GM10847 (cell line): Measurements from ENCODE around the gene PDPK1.

Source experiments
- POLR2A ChIP-seq: IDR thresholded peaks from 2 replicates; pipeline ENCODE4 v1.6.1; 2011; ENCODE audit not compliant: insufficient read length; ENCODE audit errors: extremely low read depth

PDPK1 gene

DNA sequence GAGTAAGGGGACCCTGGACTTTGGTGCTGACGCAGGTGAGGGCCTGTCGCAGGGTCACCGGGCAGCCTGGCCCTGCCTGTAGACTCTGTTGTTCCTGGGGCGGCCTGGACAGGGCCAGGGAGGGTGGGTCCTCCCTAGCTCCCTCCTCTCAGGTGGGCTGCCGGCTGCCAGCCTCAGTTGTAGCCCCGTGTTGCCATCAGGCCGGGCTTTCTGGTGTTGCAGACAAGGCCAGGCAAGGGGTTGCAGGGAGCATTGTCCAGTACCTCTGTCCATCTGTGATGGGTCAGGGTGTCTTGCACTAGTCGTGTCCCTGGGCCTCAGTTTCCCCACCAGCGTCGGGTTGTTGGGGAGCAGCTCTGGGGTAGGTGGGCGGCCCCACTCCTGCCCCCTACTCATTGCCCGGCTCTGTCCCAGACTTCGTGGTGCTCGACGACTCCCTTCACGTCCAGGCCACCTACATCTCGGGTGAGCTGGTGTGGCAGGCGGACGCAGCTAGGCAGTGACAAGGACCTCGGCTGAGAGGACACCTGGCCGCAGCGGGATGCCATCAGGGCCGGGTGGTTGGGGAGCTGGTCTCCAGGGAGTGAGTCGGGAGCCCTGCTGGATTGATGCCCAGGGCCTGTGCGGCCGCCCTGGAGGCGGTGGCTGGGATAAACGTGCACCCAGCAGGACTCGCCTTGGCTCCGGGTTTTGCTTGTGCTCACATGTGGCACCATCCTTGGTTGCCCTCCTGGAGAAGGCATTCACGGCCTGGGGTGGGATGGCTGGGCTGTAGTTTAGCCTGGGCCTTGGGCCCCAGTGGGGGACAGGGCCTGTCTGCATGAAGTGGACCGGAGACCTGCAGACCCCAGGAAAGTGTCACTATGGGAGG, 8.5 kb upstream of the PDPK1 start:
- no peak for TF ChIP-seq POLR2A

DNA sequence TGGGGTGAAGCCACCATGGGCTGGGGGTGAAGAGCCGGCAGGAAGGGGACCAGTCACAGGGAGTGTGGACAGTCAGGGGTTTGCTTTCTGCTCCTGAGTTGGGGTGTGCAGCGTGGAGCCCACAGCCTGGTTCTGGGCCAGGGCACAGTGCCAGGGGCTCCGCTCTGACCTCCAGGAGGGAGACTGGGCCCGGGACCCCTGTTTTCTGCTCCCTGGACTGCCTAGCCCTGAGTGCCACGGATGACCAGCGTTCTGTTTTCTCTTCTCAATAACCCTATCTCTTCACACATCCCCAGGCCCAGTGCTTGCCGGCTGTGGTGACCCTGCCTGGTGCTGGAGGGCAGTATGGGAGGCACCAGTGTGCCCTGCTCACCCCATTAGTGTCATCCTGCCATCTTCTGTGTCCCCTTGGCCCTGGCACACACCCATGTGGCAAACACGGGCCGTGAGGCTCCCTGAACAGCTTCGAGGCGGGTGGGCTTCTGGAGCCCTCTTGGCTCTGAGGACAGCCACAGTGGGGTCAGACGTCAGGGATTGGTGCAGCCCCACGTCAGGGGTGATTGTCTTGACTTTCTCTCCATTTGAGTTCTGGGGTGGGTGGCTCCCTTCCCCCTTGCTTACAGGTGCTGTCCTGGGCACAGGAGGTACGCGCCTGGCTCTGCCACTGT, 7.7 kb upstream of the PDPK1 start:
- TF ChIP-seq POLR2A = no peak

DNA sequence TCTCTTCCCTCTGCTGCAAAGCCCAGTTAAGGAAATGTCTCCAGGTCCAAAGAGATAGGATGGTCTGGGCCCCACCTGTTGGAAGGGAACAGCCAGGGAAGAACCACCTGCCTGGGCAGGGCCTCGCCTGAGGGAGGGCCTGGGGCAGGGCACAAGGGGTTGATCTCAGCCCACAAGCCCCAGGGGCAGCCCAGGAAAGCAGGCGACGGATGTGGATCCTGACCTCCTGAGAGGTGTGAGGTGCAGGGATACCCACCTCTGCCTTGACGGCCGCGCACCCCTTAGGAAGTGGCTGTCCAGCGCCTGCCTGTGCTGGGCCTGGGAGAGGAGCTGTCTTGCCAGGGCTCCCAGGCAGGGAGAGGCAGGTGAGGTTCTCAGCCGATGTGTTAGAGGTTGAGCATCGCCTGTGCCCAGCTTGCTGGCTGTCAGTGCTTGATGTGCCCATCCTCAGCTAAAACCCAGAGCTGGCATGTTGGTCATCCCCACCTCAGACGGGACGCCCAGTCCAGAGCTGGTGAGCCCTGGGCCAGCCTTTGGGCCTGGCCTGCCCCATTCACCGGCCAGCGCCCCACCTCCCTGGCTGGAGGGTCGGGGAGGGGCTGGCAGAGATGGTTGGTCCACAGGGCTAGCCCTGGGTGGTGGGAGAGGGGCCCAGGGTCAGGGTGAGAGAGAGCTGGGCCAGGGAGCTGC, 7.0 kb upstream of the PDPK1 start:
- TF ChIP-seq POLR2A = no peak

DNA sequence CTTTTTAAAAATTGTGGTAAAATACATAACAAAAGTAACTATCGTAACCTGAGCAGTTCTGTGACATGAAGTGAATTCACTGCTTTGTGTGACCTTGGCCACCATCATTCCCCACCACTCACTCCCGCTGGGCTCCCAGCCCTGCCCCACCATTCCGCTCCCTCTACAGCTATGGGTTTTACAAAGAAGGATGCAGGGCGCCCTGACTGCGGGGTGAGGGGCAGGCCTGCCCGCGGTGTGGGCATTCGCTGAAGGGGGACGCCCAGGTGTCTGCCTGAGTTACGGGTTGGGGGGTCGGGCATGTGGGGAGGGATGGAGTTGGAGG, 6.5 kb upstream of the PDPK1 start, which contains the start of gene CEMP1:
CEMP1 (minus strand) TSS at position 38 of the 325 bp plus-strand sequence. CDS start 335 bp downstream, outside the sequence.
- no peak for TF ChIP-seq POLR2A

DNA sequence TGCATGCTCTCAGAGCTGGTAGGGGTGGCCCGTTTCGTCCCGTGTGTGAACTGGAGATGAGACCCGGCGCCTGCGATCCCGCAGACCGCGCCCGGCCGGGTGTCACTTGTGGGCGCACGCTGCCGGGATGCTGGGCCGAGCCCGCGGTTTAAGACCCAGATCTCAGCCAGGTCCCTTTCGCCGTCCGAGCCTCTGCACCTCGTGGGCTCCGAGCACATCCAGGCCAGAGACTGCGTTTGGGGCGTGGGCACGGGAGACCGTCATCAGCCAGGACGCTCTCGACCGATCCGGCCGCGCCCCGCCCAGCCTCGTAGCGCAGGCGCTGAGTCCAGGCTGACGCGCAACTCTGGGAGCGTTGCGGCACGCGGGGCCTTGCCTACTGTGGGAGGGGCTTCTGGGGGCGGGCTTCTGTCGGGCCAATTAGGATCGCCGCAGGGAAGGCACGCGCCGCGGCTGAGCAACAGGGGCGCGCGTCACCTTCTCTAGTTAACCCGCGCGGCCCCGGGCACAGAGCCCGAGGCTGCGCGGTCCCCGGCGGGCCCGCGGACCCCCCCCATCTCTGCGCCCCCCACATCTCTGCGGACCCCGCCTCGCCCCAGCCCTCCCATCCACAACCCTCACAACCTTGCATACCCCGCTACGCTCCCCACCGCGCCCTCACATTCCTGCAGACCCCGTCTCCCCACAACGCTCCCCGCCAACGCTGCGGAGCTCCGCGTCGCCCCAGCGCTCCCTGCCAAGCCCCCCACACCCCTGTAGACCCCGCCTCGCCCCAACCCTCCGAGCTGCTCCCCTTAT, 5.9 kb upstream of the PDPK1 start:
- TF ChIP-seq POLR2A = peak; percentile 65

DNA sequence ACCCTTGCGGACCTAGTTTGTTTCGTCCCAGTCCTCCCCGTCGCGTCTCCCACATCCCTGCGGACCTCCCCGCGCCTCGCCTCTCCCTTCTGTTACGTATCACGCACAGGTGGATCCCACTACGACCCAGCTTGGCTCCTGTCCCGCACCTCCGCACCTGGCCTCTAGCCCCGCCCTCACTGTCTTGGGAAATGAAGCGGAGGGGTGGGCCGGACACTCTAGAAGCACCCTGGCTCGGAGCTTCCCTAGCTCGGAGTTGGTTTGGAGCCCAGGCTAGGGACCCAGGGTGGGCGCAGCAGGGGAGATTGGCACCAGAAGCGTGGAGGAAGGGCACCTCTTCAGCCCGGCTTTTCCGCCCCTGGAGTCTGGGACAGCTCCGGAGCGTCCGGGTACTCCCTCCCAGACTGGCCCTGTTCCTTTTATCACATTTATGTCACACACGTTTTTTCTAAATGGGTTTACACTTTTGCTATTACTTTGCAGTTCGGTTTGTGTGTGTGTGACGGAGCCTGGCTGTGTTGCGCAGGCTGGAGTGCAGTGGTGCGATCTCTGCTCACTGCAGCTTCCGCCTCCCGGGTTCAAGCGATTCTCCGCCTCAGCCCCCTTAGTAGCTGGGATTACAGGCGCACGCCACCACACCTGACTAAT, 5.2 kb upstream of the PDPK1 start:
- TF ChIP-seq POLR2A = peak; percentile 20

DNA sequence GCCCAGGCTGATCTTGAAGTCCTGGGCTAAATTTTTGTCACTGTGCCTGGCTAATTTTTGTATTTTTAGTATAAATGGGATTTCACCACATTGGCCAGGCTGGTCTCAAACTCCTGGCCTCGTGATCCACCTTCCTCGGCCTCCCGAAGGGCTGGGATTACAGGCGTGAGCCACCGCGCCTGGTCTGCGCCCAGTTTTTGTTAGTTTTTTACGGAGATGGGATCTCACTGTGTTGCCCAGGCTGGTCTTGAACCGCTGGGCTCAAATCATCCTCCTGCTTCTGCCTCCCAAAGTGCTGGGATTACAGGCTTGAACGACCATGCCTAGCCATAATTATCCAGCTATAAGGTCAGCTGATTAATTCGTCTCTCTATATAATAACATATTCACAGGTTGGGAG, 3.9 kb upstream of the PDPK1 start:
- TF ChIP-seq POLR2A = no peak

DNA sequence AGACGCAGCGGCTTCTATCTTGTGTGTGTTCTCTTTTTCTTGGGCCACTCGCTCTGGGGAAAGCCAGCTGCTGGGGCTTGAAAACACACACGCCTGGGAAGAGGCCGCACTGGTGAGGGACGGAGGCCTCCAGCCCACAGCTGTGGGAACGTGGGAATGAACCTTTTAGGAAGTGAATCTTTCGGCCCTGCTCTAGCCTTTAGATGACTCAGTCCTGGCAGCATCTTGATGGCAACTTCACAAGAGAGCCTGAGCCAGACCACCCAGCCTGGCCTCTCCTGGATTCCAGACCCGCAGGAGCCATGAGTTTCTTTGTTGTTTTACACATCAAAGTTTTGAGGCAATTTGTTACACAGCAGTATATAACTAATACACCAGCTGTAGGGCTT, 2.2 kb upstream of the PDPK1 start:
- no peak for TF ChIP-seq POLR2A

DNA sequence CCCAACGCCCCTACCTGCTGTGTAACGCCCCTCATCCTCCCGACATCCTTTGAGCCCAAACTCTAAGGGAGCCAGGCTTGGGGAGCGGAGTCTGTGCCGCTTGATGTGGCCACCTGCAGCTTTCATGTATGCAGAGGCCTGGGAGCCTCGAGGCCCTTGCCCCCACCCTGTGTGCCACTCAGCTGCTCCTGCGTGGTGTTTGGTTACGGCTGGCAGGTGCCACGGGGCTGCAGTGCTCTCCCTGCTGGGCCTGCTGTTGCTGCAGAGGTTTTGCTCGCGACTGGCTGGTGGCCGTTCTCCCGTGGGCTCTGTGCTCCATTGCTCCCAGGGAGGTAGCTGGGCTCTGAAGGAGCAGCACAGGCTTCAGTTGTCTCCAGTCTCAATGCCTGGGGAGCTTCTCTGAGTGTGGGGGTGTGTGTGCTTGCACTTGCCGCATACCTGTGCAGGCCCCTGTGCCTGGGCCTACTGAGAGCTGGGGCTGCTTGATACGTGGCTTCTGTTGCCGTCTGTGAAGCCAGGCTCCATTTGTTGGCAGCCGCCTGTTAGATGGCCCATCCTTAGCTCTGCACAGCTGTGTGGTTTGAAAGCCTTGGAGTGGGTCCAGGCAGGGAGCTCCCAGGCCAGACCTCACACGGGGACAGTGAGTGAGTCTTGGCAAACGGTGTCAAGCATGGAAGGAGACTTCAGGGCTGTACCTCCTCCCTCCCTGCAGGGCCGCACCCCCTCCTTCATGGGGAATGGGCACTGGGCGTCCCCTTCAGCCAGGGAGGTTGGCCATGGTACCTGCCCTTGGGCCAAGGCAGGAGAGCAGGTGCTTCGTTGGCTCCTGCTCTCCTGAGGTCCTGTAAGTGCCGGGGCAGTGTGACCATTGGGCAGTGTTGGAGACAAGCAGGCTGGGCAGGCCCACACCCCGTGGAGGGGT, 47.2 kb downstream of the PDPK1 start:
- no peak for TF ChIP-seq POLR2A

DNA sequence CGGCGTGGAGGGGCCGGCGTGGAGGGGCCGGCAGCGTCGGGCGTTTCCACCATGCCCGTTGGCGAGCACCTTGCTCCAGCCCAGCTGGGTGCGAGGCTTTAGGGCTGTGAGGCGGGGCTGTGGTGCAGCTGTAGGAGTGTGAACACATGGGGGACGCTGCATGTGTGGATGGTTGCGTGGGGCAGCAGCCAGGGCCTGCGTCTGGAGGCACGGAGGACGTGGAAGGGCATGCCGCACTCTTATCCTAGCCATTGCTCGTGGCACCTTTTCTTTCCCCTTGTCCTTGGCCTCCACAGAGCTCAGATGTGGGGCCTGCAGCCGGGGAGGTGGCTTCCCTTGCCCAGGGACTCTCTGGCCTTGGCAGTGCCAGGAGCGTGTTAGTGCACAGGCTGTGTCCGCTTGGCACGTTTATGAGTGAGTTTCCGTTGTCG, 47.8 kb downstream of the PDPK1 start:
- no peak for TF ChIP-seq POLR2A

DNA sequence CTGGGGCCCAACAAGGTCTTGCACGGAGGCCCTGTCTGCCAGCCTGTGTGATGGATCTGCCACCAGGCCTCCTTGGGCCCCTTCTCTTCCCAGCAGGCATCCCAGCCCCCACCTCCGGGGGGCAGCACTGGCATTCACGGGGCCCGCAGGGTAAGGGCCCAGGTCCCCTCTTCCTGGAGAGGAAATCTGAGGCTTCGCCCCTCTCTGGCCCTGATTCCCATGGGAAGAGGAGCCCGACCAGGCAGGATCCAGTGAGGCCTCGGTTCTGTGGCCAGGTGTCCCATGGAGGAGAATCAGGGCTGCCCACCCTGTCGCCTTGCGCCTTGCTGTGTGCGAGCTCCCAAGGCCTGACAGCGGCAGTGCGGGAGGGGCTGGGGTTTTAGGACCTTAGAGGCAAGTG, 48.4 kb downstream of the PDPK1 start:
- no peak for TF ChIP-seq POLR2A

DNA sequence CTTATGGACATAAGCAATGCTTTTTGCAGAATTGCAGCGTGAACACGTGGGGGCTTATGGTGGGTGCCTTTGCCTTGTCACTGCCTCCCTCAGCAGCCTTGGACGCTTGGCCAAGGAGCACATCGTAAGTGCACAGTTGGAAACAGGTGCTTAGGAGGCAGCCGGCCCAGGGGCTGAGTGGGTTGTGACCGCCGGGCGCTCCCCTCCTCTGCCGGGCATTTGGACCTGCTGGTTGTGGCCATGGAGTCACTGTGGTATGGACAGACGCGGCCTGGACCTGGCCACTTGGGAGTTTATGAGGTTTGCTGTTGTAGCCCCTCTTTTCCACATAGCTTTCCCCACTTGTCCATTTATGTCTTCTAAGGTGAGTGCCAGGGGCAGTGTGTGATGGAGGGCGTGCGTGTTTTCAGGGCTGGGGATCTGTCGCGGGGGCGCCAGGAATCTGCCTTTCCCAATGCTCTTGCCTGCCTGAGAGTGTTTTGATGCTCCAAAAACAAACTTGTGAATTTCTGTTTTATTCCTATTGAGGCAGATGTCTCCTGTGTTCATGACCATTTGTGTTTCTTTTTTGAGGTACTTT, 49.2 kb downstream of the PDPK1 start:
- no peak for TF ChIP-seq POLR2A

DNA sequence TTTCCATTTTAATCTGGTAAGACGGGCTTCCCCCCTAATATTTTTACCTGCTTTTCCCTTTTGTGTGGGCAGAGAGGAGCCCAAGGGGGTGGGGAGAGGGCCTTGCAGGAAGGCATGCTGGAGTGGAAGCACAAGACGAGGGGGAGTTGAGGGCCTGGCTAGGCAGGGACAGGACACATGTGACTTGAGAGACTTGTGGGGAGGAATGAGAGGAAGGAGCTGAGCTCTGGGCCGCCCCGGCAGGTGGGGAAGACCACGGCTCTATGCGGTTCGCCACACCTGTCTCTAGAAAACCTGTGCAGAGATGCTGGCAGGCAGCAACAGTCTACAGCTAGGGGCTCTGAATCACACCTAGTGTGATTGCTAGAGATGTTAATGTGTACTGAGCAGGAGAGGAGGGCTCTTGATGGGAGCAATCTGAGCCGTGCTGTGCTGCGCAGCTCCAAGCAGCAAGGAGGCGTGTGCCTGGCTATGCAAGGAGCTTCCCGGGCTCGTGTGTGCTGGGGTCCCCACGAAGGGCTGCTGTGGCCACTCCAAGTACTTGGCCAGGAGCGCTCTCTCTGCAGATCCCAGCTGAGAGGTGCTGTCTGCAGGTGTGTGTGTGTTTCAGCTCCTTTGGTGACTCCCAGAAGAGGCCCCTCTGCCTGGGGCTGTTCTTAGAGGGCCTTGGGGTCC, 50.2 kb downstream of the PDPK1 start:
- TF ChIP-seq POLR2A = no peak
